Type B pancreatic cell (in vitro differentiated cells): ENCODE data around the gene ANKS1B. TPM values are rescaled to one million over a fixed set of nuclear protein-coding genes. Genes with fewer than 3 reads are reported as not detected.

Experiments
- DNase-seq: peaks from one replicate; pipeline ENCODE4 v3.0.0; 2021; ENCODE audit warnings: mixed read lengths; ENCODE audit not compliant: unreplicated experiment; ENCODE audit errors: extremely low spot score
- H3K27ac Mint-ChIP-seq: 2 replicates; pipeline ENCODE4 v1.8.0; 2021; ENCODE audit warnings: mild to moderate bottlenecking, mixed read lengths
- H3K27me3 Mint-ChIP-seq: 2 replicates; pipeline ENCODE4 v1.8.0; 2021; ENCODE audit warnings: mixed read lengths
- H3K36me3 Mint-ChIP-seq: 2 replicates; pipeline ENCODE4 v1.8.0; 2021; ENCODE audit warnings: mixed read lengths
- H3K4me1 Mint-ChIP-seq: one replicate; pipeline ENCODE4 v1.8.0; 2021; ENCODE audit warnings: mixed read lengths; ENCODE audit not compliant: unreplicated experiment
- H3K4me3 Mint-ChIP-seq: 2 replicates; pipeline ENCODE4 v1.8.0; 2021; ENCODE audit warnings: mild to moderate bottlenecking, mixed read lengths
- H3K9me3 Mint-ChIP-seq: 2 replicates; pipeline ENCODE4 v1.8.0; 2021; ENCODE audit warnings: mixed read lengths
- CTCF ChIP-seq: fragments of 200-600 bp; sonication (generic); conservative IDR thresholded peaks from 2 replicates; pipeline ENCODE4 v1.5.0; 2021; ENCODE audit warnings: antibody characterized with exemption, mild to moderate bottlenecking
- total RNA-seq: library from RNA; stranded (reverse); gene quantifications from 2 replicates; pipeline ENCODE4 v1.2.1, GENCODE V29; 2021; ENCODE audit warnings: low replicate concordance

ANKS1B gene
- total RNA-seq, 1 donor from 2014 or later, result 4.7 TPM

DNA sequence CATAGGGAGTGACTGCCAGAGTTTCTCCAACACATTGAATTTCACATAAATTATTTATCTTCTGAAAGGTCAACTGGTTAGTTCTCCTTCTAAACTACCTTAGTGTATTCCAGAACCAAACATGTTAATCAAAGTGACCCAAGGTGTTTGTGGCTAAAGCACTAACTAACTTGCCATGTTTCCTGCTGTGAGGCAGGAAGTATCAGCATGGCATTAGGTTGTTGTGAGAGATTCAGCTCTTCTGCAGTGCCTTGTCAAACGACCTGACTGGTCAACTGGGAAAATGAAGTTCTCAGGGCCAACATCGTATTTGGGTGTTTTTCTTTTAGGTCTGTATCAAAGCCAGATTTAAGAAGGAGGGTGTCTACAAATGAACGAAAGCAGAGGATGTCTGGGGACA is 891.6 kb downstream of the ANKS1B start:
- Mint-ChIP-seq H3K36me3 (no peaks in the 10 kb centered on the region), H3K27me3 (no peaks in the 10 kb centered on the region), H3K4me1 (no peaks in the 10 kb centered on the region), H3K27ac (no peak overlapping the region), H3K9me3 (no peaks in the 10 kb centered on the region), H3K4me3 (no peak overlapping the region)
- no peak for DNase-seq
- no peak for TF ChIP-seq CTCF

GRCh38 chr12:99092100-99092851 is 892.5 kb downstream of the ANKS1B start:
- no peaks in the 10 kb centered on the region for H3K4me1 Mint-ChIP-seq
- TF ChIP-seq CTCF, result no peak
- no peaks in the 10 kb centered on the region for H3K36me3 Mint-ChIP-seq

GRCh38 chr12:99087278-99087677 is 897.5 kb downstream of the ANKS1B start:
- Mint-ChIP-seq H3K4me3 (no peak overlapping the region), H3K9me3 (no peaks in the 10 kb centered on the region), H3K27me3 (no peaks in the 10 kb centered on the region), H3K4me1 (no peaks in the 10 kb centered on the region), H3K36me3 (no peaks in the 10 kb centered on the region), H3K27ac (no peak overlapping the region)
- TF ChIP-seq CTCF, result no peak
- no peak for DNase-seq

More at GRCh38 chr12:99092100-99092851, 892.5 kb downstream of the ANKS1B start:
- H3K9me3 Mint-ChIP-seq, result no peaks in the 10 kb centered on the region
- DNase-seq, result no peak
- no peak overlapping the region for H3K4me3 Mint-ChIP-seq
- no peaks in the 10 kb centered on the region for H3K27me3 Mint-ChIP-seq
- H3K27ac Mint-ChIP-seq, result no peak overlapping the region

GRCh38 chr12:99079811-99080210 is 904.9 kb downstream of the ANKS1B start:
- TF ChIP-seq CTCF, result no peak
- Mint-ChIP-seq H3K36me3 (no peaks in the 10 kb centered on the region), H3K4me1 (no peaks in the 10 kb centered on the region), H3K27me3 (peaks cover 6% of the 10 kb centered on the region), H3K9me3 (no peaks in the 10 kb centered on the region), H3K27ac (no peak overlapping the region), H3K4me3 (no peak overlapping the region)
- DNase-seq, result no peak

DNA sequence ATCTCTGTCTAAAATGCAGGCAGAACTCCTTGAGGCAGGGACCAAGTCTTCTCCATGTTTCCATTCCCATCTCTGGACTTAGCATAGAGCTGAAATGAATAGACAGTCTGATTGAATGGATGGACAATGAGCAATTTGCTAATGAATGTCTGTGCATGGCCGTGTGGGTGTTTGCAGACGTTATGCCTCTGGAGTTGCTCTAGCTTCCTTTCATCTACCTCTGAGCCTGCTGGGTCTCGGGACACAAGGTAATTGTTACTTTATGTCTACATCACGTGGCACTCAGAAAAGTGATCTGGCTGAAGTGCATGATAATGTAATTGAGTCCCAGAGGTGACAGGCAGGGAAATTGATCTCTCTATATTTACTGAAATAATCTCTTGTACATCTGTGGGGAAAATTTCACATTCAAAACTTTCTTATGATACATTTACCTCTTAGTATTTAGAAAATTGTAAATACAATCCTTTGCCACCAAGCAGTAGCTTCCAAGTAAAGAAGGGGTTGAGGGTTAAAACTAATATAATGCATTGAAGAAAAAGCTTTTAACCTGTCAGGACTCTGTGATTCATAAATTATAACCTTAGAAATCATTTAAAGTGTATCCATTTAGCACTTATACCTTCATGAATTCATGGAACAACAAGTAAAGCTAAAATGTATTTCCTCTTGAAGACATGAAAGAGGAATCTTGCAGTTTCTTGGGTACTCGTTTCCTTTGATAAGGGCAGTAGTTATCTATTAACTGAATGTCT is 915.6 kb downstream of the ANKS1B start:
- DNase-seq, result no peak
- no peak for TF ChIP-seq CTCF
- H3K4me1 Mint-ChIP-seq, result peaks cover 5% of the 10 kb centered on the region
- H3K9me3 Mint-ChIP-seq, result no peaks in the 10 kb centered on the region
- H3K27me3 Mint-ChIP-seq, result peaks cover 5% of the 10 kb centered on the region
- H3K36me3 Mint-ChIP-seq, result no peaks in the 10 kb centered on the region
- H3K4me3 Mint-ChIP-seq, result no peak overlapping the region
- no peak overlapping the region for H3K27ac Mint-ChIP-seq
